B cell (primary cell): ENCODE results near the gene CTXN3.

ENCODE experiments used
- EZH2 ChIP-seq: IDR thresholded peaks from 2 replicates; pipeline ENCODE4 v1.6.1; 2012; ENCODE audit warnings: borderline replicate concordance, low read depth, mild to moderate bottlenecking, moderate library complexity, low read length; ENCODE audit not compliant: insufficient read depth, poor library complexity, severe bottlenecking
- TF ChIP-seq, protein P1 (sequence below): fragments of 200-600 bp; IDR thresholded peaks from one replicate; pipeline ENCODE4 v1.8.0; 2022; ENCODE audit warnings: antibody characterized with exemption, mild to moderate bottlenecking

DNA sequence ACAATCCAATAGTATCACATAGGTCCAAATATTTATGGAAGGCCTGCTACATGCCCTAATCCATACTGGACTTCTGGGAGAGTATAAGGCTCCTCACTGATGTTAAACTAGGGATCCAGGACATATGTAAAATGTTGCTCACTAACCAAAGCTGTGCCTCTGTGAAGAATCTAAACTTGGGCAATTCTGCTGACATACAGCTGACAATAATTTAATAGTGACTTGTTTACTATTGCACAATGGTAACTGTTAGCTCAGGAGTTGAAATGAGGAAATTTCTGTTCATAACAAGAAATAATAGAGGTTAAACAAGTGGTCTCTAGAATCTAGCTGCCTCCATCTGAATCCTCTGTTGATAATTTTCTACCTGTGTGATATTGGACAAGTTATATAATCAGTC is 14.9 kb upstream of the CTXN3 start:
- TF ChIP-seq, protein P1, sequence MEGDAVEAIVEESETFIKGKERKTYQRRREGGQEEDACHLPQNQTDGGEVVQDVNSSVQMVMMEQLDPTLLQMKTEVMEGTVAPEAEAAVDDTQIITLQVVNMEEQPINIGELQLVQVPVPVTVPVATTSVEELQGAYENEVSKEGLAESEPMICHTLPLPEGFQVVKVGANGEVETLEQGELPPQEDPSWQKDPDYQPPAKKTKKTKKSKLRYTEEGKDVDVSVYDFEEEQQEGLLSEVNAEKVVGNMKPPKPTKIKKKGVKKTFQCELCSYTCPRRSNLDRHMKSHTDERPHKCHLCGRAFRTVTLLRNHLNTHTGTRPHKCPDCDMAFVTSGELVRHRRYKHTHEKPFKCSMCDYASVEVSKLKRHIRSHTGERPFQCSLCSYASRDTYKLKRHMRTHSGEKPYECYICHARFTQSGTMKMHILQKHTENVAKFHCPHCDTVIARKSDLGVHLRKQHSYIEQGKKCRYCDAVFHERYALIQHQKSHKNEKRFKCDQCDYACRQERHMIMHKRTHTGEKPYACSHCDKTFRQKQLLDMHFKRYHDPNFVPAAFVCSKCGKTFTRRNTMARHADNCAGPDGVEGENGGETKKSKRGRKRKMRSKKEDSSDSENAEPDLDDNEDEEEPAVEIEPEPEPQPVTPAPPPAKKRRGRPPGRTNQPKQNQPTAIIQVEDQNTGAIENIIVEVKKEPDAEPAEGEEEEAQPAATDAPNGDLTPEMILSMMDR, result no peak
- no peak for TF ChIP-seq EZH2
